ENCODE data around the gene C1orf226. TPM values are rescaled to one million over a fixed set of nuclear protein-coding genes. Genes with fewer than 3 reads are reported as not detected.

Gene C1orf226
- total and polyA plus RNA-seq, 9 of the 15 experiments (the other 6 are each of a cell fraction or from before 2014, with no cell fraction given) = 0.10 to 1.4 (median 0.47) TPM

GRCh38 chr1:162386292-162387225 lies 5.0 kb downstream of the C1orf226 start (continued):
- TF ChIP-seq GMEB1 (CRISPR knock-in tag; IDR thresholded peaks at IDR 0.05) = no peak
- TF ChIP-seq, protein P1, sequence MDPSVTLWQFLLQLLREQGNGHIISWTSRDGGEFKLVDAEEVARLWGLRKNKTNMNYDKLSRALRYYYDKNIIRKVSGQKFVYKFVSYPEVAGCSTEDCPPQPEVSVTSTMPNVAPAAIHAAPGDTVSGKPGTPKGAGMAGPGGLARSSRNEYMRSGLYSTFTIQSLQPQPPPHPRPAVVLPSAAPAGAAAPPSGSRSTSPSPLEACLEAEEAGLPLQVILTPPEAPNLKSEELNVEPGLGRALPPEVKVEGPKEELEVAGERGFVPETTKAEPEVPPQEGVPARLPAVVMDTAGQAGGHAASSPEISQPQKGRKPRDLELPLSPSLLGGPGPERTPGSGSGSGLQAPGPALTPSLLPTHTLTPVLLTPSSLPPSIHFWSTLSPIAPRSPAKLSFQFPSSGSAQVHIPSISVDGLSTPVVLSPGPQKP (CRISPR knock-in tag; IDR thresholded peaks at IDR 0.05) = no peak
- no peak for TF ChIP-seq L3MBTL2 (IDR thresholded peaks at IDR 0.05)
- no peak for TF ChIP-seq CCAR2 (IDR thresholded peaks at IDR 0.05; ENCODE audit: low read depth, low read length)
- TF ChIP-seq NRF1 (conservative IDR thresholded peaks at IDR 0.05 in 1 of 2, IDR thresholded peaks at IDR 0.05 in 1 of 2) = peak; percentile 12 to 13; a peak in 1 of 4 replicates
- TF ChIP-seq, protein P2, sequence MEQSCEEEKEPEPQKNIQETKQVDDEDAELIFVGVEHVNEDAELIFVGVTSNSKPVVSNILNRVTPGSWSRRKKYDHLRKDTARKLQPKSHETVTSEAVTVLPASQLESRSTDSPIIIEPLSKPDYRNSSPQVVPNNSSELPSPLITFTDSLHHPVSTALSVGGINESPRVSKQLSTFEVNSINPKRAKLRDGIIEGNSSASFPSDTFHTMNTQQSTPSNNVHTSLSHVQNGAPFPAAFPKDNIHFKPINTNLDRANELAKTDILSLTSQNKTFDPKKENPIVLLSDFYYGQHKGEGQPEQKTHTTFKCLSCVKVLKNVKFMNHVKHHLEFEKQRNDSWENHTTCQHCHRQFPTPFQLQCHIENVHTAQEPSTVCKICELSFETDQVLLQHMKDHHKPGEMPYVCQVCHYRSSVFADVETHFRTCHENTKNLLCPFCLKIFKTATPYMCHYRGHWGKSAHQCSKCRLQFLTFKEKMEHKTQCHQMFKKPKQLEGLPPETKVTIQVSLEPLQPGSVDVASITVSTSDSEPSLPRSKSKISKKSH (CRISPR knock-in tag; IDR thresholded peaks at IDR 0.05) = no peak
- TF ChIP-seq ZNF347 (CRISPR knock-in tag; IDR thresholded peaks at IDR 0.05; ENCODE audit: low read depth) = no peak
- 0 out of 4 replicates have a peak, but pooled peaks have one; percentile 48 to 54 for TF ChIP-seq FOXK2 (conservative IDR thresholded peaks at IDR 0.05 in 1 of 2, IDR thresholded peaks at IDR 0.05 in 1 of 2; ENCODE audit: low read depth in 2 of 2)
- no peak for TF ChIP-seq YBX1 (IDR thresholded peaks at IDR 0.05)
- no peak for TF ChIP-seq ZFP1 (CRISPR knock-in tag; IDR thresholded peaks at IDR 0.05)
- no peak for TF ChIP-seq ZSCAN32 (CRISPR knock-in tag; IDR thresholded peaks at IDR 0.05)
- TF ChIP-seq, protein P3, sequence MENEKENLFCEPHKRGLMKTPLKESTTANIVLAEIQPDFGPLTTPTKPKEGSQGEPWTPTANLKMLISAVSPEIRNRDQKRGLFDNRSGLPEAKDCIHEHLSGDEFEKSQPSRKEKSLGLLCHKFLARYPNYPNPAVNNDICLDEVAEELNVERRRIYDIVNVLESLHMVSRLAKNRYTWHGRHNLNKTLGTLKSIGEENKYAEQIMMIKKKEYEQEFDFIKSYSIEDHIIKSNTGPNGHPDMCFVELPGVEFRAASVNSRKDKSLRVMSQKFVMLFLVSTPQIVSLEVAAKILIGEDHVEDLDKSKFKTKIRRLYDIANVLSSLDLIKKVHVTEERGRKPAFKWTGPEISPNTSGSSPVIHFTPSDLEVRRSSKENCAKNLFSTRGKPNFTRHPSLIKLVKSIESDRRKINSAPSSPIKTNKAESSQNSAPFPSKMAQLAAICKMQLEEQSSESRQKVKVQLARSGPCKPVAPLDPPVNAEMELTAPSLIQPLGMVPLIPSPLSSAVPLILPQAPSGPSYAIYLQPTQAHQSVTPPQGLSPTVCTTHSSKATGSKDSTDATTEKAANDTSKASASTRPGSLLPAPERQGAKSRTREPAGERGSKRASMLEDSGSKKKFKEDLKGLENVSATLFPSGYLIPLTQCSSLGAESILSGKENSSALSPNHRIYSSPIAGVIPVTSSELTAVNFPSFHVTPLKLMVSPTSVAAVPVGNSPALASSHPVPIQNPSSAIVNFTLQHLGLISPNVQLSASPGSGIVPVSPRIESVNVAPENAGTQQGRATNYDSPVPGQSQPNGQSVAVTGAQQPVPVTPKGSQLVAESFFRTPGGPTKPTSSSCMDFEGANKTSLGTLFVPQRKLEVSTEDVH (IDR thresholded peaks at IDR 0.05; ENCODE audit: low read depth, partially characterized antibody) = no peak
- TF ChIP-seq ZKSCAN1 (IDR thresholded peaks at IDR 0.05; ENCODE audit: low read depth, low read length) = 0 out of 2 replicates have a peak, but pooled peaks have one; percentile 46
- TF ChIP-seq, protein P4, sequence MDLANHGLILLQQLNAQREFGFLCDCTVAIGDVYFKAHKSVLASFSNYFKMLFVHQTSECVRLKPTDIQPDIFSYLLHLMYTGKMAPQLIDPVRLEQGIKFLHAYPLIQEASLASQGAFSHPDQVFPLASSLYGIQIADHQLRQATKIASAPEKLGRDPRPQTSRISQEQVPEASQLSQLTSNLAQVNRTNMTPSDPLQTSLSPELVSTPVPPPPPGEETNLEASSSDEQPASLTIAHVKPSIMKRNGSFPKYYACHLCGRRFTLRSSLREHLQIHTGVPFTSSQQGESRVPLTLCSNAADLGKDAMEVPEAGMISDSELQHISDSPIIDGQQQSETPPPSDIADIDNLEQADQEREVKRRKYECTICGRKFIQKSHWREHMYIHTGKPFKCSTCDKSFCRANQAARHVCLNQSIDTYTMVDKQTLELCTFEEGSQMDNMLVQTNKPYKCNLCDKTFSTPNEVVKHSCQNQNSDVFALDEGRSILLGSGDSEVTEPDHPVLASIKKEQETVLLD (IDR thresholded peaks at IDR 0.05) = no peak; the same call in 1 of the 2 replicates
